Adrenal gland (tissue), 12 donors: ENCODE data around the gene GFRA1. TPM values are rescaled to one million over a fixed set of nuclear protein-coding genes. Genes with fewer than 3 reads are reported as not detected.

ENCODE experiments used
- DNase-seq, 7 donors: peaks; one replicate each; pipeline ENCODE4 v3.0.0-alpha.2; 2019 to 2020
- H3K27ac ChIP-seq, 5 donors: fragments of 200-600 bp; sonication (generic) in 4 of 5; 1 replicate in 3 of 5; 2 replicates in 2 of 5; pipeline versions ENCODE4 v1.5.1 to v1.8.0; 2016 to 2020; ENCODE audit warnings: mild to moderate bottlenecking in 1 of 5
- H3K27me3 ChIP-seq: fragments of 200-600 bp; 2 replicates; pipeline ENCODE4 v1.8.0; 2021
- H3K36me3 ChIP-seq, 2 donors: fragments of 200-600 bp; replicated peaks in 1 of 2; 1 replicate in 1 of 2; 2 replicates in 1 of 2; pipeline versions ENCODE4 v1.5.1 to v1.8.0; 2018 to 2022
- H3K4me1 ChIP-seq, 2 donors: fragments of 200-600 bp; replicated peaks in 1 of 2; 1 replicate in 1 of 2; 2 replicates in 1 of 2; pipeline versions ENCODE4 v1.5.1 to v1.8.0; 2018 to 2021
- H3K4me3 ChIP-seq, 4 donors: fragments of 200-600 bp; sonication (generic) in 3 of 4; one replicate each; pipeline ENCODE4 v1.5.1; 2016 to 2018
- H3K9me3 ChIP-seq, 3 donors: fragments of 200-600 bp; sonication (generic) in 1 of 3; replicated peaks in 1 of 3; 1 replicate in 2 of 3; 2 replicates in 1 of 3; pipeline versions ENCODE4 v1.5.1 to v1.8.0; 2016 to 2021
- POLR2A ChIP-seq, 2 donors: fragments of 450-650 bp; IDR thresholded peaks; one replicate each; pipeline ENCODE4 v1.6.1; 2017; ENCODE audit warnings: antibody characterized with exemption in 2 of 2, mild to moderate bottlenecking in 2 of 2, moderate library complexity in 1 of 2
- WGBS, 4 donors: extraction: QIAGEN DNeasy Blood & Tissue Kit in 2 of 4; methylation state at CpG; one replicate each; pipeline versions ENCODE4 v1.1.5 to v1.1.7; 2013 to 2017; 5-methylcytosine and 5-hydroxymethylcytosine counted together
- intact Hi-C, 2 donors: fragments of 100-400 bp; cut with DNase I; formaldehyde crosslinking; loops; one replicate each; pipeline versions ENCODE4 v1.14.1 to v1.15.0; 2022 to 2023
- polyA plus RNA-seq, 3 donors: library from polyadenylated mRNA; stranded (reverse); fragments of 200-250 nt in 2 of 3; fragments of 350-450 nt in 1 of 3; fragmentation: Illumina TruSeq in 1 of 3; extraction: RNeasy Lipid Tissue Mini Kit (QIAGEN cat#74804) in 1 of 3; gene quantifications; one replicate each; pipeline ENCODE4 v1.2.3, GENCODE V29; 2013 to 2014
- total RNA-seq, 9 donors: library from RNA; depleted of rRNA in 4 of 9; stranded (reverse); fragments of >200 nt in 4 of 9; fragments of 120-200 nt in 1 of 9; fragmentation: NEBNext Ultra II Directional in 1 of 9; extraction: Animal tissue kit (Norgen Biotek cat#: 25700) in 1 of 9; gene quantifications; one replicate each; pipeline versions ENCODE4 v1.1.0 to v1.2.4, GENCODE V29; 2013 to 2023
- TF ChIP-seq, protein P1 (sequence below), 6 experiments: fragments of 450-650 bp in 4 of 6; fragments of 200-600 bp in 2 of 6; sonication (generic) in 1 of 6; IDR thresholded peaks; 1 replicate in 5 of 6; 2 replicates in 1 of 6; pipeline versions ENCODE4 v1.5.1 to v1.8.0; 2016 to 2021; ENCODE audit warnings: antibody characterized with exemption in 6 of 6, mild to moderate bottlenecking in 2 of 6, moderate library complexity in 1 of 6
- donor health status: healthy with polysubstance abuse.
- donor health status: Bipolar disorder and iron deficiency.
- donor health status: DM: yes; HTN: yes; CAD: no.
- donor health status: DM: no; HTN: no; CAD: no.
- donor health status: DM: no; HTN: no; CAD: no.
- donor health status: DM: yes; HTN: yes; CAD: no.

GFRA1 gene
- total and polyA plus RNA-seq, 12 donors: 0.61 to 12.9 (median 2.6) TPM

DNA sequence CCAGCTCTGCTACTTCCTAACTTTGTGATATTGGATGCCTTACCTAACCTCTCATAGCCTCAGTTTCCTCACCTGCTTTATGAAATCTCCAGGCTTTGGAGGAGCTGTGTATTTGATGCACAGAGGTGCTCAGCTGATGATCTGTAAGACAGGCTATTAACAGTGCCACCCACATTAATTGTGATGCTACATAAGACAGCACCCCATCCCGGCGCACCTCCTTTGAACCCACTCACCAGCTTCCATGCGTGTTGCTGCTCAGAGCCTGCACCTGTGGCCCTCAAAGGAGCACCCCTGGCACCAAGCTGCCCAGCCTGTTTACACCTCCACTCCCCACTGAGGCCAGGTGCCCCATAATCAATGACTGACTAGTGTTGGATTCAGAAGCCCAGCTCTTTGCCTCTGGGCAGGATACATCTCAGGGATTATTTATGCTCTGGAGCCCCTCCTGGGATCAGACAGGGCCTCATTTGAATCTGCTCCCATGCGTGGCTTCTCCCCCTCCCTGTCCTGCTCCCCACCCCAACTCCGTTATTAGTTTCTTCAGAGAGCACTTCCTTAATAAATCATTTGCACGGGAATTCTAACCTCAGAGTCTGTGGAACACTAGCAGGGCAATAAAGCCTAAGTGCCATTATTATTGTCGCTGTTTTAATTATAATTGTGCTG is 87.7 kb downstream of the GFRA1 start:
- intact Hi-C loops: no loop called here
- 72 to 78% (median 77%) methylated on average over 7 of the region's 7 CpGs for WGBS, 4 donors
- no peak for DNase-seq
- Histone ChIP-seq H3K4me3 (no peak overlapping the region), H3K36me3 (no peaks in the 10 kb centered on the region), H3K9me3 (no peaks in the 10 kb centered on the region), H3K27ac (no peak overlapping the region), H3K4me1 (no peaks in the 10 kb centered on the region), H3K27me3 (no peaks in the 10 kb centered on the region)
- no peak for TF ChIP-seq POLR2A (IDR thresholded peaks at IDR 0.05)
- TF ChIP-seq, protein P1, sequence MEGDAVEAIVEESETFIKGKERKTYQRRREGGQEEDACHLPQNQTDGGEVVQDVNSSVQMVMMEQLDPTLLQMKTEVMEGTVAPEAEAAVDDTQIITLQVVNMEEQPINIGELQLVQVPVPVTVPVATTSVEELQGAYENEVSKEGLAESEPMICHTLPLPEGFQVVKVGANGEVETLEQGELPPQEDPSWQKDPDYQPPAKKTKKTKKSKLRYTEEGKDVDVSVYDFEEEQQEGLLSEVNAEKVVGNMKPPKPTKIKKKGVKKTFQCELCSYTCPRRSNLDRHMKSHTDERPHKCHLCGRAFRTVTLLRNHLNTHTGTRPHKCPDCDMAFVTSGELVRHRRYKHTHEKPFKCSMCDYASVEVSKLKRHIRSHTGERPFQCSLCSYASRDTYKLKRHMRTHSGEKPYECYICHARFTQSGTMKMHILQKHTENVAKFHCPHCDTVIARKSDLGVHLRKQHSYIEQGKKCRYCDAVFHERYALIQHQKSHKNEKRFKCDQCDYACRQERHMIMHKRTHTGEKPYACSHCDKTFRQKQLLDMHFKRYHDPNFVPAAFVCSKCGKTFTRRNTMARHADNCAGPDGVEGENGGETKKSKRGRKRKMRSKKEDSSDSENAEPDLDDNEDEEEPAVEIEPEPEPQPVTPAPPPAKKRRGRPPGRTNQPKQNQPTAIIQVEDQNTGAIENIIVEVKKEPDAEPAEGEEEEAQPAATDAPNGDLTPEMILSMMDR (IDR thresholded peaks at IDR 0.05): no peak

DNA sequence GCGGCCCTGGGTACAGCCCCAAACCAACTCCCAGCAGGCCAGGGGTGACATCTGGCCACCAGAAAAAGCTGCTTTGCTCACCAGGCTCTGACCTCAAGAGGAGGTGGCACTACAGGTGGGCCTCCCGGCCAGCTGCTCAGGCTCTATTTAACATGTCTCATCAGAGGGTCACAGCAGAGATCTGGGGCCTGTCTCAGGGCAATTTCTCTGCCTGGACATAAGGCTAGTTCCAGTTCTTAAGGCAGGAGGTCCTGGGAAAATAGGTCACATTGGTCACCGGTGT is 88.6 kb downstream of the GFRA1 start:
- TF ChIP-seq, protein P1 (IDR thresholded peaks at IDR 0.05): no peak
- no peak for TF ChIP-seq POLR2A (IDR thresholded peaks at IDR 0.05)

DNA sequence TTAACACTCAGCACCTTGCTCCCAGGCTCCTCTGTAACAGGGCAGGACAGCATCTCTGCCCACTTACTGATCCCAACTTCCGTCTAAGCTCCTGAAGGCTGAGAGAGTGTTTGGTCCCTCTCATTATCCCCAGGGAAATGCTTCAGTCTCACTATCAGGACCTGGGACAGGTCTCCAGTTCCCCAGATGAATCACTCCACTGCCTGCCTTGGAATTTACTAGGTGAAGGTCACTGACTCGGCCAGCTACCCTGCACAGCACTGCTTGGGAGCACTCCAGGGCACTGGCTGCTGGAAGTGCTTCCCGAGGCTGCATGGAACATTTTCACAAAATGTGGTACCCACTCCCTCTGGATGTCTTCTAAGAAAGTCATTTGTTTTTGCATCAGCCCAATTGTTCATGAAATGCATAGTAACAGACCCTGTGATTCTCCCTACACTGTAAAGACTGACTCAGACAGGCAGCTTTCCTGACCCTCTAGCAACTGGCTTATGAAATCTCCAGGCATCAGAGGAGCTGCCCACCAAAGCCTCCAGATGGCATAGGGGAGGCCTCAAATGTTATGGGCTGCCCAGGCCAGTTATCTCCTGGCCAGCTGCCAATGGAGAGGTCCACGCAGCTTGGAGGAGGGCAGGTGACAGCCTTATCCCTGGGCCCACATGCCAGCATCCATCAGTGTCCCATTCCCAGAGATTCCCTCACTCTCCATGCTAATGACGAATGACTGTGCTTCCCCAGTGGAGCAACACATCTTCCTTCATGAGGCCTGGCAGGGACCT is 89.1 kb downstream of the GFRA1 start:
- intact Hi-C loops: no loop called here
- no peaks in the 10 kb centered on the region for H3K36me3 ChIP-seq
- WGBS, 4 donors: 24 to 45% (median 38%) methylated on average over 2 to 5 of the region's 5 CpGs
- no peaks in the 10 kb centered on the region for H3K9me3 ChIP-seq
- H3K4me3 ChIP-seq: no peak overlapping the region
- no peaks in the 10 kb centered on the region for H3K4me1 ChIP-seq
- peak; percentile 61 to 79 (median 70) for DNase-seq
- no peak overlapping the region for H3K27ac ChIP-seq
- TF ChIP-seq POLR2A (IDR thresholded peaks at IDR 0.05): no peak
- TF ChIP-seq, protein P1 (IDR thresholded peaks at IDR 0.05): no peak
- no peaks in the 10 kb centered on the region for H3K27me3 ChIP-seq

More for the DNA sequence above, 88.6 kb downstream of the GFRA1 start:
- no peaks in the 10 kb centered on the region for H3K27me3 ChIP-seq
- H3K27ac ChIP-seq: no peak overlapping the region
- H3K4me1 ChIP-seq: no peaks in the 10 kb centered on the region
- no peaks in the 10 kb centered on the region for H3K36me3 ChIP-seq
- intact Hi-C loops: no loop called here
- H3K9me3 ChIP-seq: no peaks in the 10 kb centered on the region
- no peak overlapping the region for H3K4me3 ChIP-seq
- 86 to 100% (median 87%) methylated on average over 2 to 3 of the region's 3 CpGs for WGBS, 4 donors
- no peak for DNase-seq

DNA sequence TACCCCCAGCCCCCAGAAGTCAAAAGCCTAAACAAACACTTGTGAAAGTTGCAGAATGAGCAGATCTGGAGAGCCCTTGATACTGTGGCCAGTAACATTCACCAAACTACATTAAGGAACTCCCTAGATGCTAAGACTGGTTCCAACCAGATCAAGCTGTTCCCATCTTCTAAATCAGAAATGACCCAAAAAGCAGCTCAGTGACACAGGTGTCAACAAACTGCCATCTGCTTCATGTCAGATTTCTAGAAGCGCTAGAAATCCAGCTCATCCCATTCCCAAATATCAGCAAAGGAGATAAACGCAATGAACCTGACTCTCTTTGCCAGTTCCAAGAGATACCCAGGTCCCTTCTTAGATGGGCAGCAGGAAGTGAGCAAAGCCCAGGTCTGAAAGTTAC is 90.6 kb downstream of the GFRA1 start:
- no peaks in the 10 kb centered on the region for H3K9me3 ChIP-seq
- WGBS, 4 donors: 83 to 92% (median 86%) methylated on average over 2 of the region's 2 CpGs
- H3K27me3 ChIP-seq: no peaks in the 10 kb centered on the region
- DNase-seq: no peak
- no peak overlapping the region for H3K27ac ChIP-seq
- intact Hi-C loops: no loop called here
- TF ChIP-seq, protein P1 (IDR thresholded peaks at IDR 0.05): no peak
- no peak for TF ChIP-seq POLR2A (IDR thresholded peaks at IDR 0.05)
- H3K4me1 ChIP-seq: no peaks in the 10 kb centered on the region
- no peaks in the 10 kb centered on the region for H3K36me3 ChIP-seq
- H3K4me3 ChIP-seq: no peak overlapping the region
